ENCODE results near the gene TENT4A. TPM values are rescaled to one million over a fixed set of nuclear protein-coding genes. Genes with fewer than 3 reads are reported as not detected.

The TENT4A gene
- polyA plus RNA-seq, 4 donors = 22.5 to 29.1 (median 23.6) TPM

DNA sequence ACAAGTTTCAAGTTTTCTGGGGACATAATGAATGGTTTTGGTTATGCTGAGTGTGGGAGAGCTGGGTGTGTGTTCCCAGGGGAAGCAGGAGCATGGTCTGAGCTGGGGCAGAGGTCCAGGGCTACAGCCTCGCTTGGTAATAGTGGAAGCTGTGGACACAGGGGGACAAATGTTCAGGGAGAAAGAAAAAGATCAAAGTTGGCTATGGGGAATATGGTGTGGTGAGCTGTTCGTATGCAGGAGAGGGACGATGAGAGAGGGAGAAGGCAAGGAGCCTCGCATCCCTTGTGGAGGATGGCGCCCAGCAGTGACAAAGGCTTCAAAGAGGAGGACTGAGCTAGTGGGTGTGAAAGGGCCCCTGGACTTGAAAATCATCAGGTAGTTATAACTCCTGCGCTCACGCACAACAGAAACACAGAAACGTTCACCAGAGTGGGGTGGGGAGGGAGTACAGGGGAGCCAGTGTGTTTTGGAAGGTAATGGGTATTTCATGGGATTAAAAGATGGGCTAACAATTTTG, 77.2 kb downstream of the TENT4A start:
- DNase-seq (ENCODE audit: low read depth in 4 of 4, low spot score in 3 of 4) = no peak

DNA sequence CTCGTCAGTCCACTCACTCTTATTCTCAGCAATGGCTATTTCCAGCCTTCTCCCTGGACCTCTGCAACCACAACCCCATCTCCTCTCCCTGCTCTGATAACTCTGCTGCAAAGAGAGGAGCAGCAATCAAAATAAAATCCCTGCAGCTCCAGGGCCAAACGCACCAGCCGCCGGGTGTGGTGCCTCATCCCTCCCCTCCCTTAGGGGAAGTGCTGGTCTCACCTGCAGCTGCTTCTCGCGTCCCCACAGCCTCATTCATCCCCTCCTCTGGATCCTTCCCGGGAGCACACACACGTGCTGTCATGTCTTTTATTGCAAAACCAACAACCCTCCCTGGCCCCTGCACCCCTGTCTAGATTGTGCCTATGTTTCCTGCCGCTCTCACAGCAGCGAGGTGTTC, 77.8 kb downstream of the TENT4A start:
- DNase-seq (ENCODE audit: low read depth in 4 of 4, low spot score in 3 of 4) = no peak

DNA sequence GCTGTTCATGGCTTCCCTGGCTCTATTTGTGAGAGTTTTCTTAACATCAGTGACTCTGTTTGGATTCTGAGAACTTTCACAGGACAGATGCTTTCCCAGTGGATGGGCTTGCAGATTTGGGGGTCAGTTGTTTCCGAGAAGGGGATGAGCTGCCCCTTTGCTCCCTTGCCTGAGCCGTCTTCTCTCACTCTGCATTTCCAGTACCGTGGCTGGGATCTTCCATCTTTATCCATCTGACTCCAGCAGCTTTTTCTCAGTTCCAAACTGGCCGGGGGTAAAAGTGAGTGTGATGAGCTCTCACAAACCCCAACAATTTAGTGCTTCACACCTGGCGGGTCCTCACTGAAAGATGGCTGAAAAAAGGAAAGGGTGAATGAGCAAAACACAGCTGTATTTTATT, 79.1 kb downstream of the TENT4A start:
- DNase-seq (ENCODE audit: low read depth in 4 of 4, low spot score in 3 of 4) = no peak

DNA sequence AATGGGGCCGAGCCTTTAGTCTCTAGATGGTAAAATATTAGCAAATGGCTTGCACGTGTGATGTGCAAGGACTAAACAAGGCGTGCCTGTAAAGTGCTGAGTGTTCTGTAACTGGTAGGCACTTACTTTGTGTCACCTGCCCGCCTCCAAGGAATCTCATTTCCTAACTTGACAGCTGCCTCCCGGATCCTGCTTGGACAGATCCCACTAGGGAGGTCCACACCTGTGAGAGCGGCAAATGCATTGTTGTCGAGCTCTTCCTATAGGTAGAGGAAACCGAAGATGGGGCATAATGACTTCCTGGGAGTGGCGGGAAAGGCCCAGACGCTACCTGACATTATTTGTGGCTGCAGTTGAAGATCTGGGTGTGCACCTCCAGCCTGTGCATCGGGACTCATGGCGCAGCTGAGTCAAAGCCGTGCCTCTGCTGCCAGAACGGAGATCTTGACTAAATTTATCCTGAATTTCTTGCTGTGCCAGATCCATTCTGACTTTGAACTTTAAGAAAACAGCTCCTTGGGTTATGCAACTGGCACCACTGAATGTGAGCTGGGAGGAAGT, 79.8 kb downstream of the TENT4A start:
- DNase-seq (ENCODE audit: low read depth in 4 of 4, low spot score in 3 of 4) = no peak

DNA sequence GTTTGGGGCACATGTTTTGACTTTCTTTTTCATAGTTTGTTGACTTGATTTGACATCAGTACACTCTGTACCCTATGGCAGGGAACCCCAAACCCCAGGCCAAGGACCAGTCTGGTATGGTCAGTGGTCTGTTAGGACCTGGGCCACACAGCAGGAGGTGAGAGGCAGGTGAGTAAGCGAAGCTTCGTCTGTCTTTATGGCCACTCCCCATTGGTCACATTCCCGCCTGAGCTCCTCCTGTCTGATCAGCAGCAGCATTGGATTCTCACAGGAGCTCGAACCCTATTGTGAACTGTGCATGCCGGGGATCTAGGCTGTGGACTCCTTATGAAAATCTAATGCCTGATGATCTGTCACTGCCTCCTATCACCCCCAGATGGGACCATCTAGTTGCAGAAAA, 88.0 kb downstream of the TENT4A start:
- no peak for DNase-seq (ENCODE audit: low read depth in 4 of 4, low spot score in 3 of 4)

DNA sequence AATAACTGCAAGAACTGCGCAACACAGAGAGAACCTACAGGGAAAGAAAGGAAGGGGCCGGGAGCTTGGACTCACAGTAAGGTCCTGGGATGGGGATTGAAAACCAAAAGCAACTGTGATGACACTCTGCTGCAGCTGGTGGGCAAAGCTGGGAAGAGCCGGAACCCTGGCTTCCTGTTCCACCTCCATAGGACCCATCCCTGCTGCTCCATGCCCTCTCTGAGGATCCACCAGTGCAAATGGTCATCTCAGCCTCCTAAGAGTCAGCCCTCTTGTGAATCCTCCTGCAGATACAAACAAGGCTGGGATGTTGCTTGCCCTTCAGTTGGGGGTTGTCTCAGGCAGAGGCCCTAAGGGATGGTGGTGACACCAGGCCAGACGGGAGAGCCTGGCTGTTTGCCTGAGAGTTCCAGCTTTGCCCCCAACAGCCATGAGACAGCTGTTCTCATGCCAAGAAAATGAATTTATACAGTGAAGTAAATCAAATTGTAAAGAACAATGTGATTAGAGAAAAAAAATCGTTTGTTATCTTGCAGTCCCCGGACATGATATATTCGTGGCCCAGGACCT, 90.8 kb downstream of the TENT4A start:
- no peak for DNase-seq (ENCODE audit: low read depth in 4 of 4, low spot score in 3 of 4)

DNA sequence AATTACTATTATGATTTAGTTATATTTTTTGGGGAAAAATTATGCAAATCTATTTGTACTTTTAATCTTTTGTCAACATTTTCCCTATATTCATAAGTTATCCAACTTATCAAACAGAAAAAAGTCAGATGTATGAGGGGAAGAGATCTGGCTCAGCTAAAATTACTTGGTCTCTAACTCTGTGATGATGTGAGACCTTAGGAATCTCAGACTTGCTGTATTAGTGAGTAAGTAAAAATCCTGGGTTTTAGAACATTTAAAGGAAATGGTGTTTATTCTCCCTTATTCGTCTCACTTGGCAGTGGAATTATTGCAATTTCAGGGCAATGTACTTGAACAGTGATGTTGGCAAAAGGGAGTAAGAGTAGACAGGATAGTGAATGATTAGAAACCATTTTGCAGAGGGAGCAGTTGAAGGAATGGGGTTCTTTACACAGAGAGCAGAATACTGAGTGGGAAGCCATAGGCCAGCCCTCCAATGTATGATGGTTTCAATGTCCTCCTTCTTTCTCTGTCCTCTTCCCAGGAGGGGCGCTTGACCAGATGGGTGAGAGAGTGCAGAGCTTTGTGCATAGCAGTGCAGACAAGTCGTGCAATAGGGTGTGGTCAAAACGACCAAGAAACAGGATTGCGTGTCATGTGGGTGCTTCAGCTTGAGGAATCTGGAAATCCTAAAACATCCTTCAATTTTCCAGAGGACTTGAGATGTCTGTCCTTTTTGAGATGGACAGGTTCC, 91.7 kb downstream of the TENT4A start:
- no peak for DNase-seq (ENCODE audit: low read depth in 4 of 4, low spot score in 3 of 4)

DNA sequence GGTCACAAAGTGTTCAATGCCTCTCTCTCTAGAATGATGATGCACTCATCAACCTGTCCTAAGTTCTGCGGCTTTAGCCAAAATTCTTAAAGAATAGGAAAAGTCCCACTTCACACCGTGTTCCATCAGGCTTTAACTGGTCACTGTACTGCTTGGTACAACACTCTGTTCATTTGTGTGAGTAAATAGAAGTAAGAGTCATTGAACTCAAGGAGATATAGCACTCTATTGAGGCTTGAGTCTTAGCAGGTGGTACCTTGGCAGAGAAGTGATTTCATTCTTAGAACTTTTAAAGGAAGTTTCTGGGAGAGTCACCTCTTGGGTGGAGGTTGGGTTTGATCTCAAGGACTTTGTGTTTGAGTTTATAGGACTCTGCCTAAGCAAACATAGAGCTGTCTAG, 92.6 kb downstream of the TENT4A start:
- no peak for DNase-seq (ENCODE audit: low read depth in 4 of 4, low spot score in 3 of 4)

Other genes starting within 250 kb of the TENT4A start
- 10 to 100 TPM; 47.8 to 55.2 (median 52.3) TPM for gene NSUN2, start 80.4 kb upstream of the TENT4A start, polyA plus RNA-seq (ENCODE audit: insufficient read length in 4 of 4)
- gene SRD5A1, start 80.0 kb upstream of the TENT4A start, polyA plus RNA-seq (ENCODE audit: insufficient read length in 4 of 4) = 10 to 100 TPM; 11.2 to 13.1 (median 12.8) TPM

Measured in right renal pelvis (tissue), 4 donors.